Erythroblast (primary cell): ENCODE results near the gene ADD3.

Source experiments
- GATA1 ChIP-seq: IDR thresholded peaks from 2 replicates; pipeline ENCODE4 v1.6.1; 2011; ENCODE audit warnings: low read depth, mild to moderate bottlenecking, control low read depth, low read length, moderate library complexity
- POLR2A ChIP-seq: IDR thresholded peaks from 2 replicates; pipeline ENCODE4 v1.6.1; 2011; ENCODE audit warnings: mild to moderate bottlenecking, low read length

DNA sequence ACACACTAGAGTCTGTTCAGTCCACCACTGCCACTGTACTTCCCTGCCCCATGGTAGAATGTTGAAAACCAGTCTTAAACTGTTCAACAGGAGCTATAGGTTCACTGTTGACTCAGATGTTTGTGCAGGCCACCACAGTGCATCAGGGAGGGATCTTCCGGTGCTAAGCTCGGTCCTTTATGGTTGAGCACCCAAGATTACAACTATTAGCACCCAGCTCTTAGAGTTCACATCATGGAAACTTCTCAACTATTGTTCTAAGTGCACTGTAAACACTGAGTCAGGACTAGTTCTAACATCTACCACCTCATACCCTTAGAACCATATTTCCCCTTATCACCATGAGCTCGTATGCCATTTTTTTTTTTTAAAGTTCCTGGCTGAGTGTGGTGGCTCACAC is 102.6 kb downstream of the ADD3 start:
- TF ChIP-seq POLR2A, result no peak
- no peak for TF ChIP-seq GATA1
